Measurements from ENCODE around the gene SPIB. TPM values are rescaled to one million over a fixed set of nuclear protein-coding genes. Genes with fewer than 3 reads are reported as not detected.

The SPIB gene
- total RNA-seq, 1 donor from 2014 or later = not detected

DNA sequence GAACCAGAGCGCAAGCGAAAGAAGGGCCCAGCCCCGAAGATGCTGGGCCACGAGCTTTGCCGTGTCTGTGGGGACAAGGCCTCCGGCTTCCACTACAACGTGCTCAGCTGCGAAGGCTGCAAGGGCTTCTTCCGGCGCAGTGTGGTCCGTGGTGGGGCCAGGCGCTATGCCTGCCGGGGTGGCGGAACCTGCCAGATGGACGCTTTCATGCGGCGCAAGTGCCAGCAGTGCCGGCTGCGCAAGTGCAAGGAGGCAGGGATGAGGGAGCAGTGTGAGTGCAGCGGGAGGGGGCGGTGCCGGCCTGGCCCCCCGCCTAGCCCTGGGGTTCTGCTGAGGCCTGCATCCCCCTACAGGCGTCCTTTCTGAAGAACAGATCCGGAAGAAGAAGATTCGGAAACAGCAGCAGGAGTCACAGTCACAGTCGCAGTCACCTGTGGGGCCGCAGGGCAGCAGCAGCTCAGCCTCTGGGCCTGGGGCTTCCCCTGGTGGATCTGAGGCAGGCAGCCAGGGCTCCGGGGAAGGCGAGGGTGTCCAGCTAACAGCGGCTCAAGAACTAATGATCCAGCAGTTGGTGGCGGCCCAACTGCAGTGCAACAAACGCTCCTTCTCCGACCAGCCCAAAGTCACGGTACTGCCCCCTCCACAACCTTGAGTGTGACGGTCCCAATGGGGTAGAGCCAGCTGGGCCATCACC is 40.4 kb upstream of the SPIB start:
- TF ChIP-seq, protein P1, sequence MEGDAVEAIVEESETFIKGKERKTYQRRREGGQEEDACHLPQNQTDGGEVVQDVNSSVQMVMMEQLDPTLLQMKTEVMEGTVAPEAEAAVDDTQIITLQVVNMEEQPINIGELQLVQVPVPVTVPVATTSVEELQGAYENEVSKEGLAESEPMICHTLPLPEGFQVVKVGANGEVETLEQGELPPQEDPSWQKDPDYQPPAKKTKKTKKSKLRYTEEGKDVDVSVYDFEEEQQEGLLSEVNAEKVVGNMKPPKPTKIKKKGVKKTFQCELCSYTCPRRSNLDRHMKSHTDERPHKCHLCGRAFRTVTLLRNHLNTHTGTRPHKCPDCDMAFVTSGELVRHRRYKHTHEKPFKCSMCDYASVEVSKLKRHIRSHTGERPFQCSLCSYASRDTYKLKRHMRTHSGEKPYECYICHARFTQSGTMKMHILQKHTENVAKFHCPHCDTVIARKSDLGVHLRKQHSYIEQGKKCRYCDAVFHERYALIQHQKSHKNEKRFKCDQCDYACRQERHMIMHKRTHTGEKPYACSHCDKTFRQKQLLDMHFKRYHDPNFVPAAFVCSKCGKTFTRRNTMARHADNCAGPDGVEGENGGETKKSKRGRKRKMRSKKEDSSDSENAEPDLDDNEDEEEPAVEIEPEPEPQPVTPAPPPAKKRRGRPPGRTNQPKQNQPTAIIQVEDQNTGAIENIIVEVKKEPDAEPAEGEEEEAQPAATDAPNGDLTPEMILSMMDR (IDR thresholded peaks at IDR 0.05; ENCODE audit: insufficient read depth, low read length, poor library complexity, severe bottlenecking) = no peak
- no peaks in the 10 kb centered on the region for H3K27me3 ChIP-seq (ENCODE audit: control insufficient read depth, insufficient read depth, low read length)
- H3K4me3 ChIP-seq (ENCODE audit: low read depth, low read length) = no peak overlapping the region
- no peak for DNase-seq (ENCODE audit: low read depth)
- peaks cover 7% of the 10 kb centered on the region for H3K36me3 ChIP-seq (ENCODE audit: control insufficient read depth, insufficient read depth, low read length)

DNA sequence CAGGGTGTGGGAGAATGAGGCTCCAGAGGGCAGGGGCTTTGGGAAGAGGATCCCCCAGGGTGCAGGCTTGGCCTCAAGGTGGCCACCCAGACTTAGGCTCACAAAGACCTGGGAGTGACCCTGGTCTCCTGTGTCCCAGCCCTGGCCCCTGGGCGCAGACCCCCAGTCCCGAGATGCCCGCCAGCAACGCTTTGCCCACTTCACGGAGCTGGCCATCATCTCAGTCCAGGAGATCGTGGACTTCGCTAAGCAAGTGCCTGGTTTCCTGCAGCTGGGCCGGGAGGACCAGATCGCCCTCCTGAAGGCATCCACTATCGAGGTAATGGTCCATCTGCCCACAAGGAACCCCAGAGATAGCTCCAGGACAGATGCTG is 39.9 kb upstream of the SPIB start:
- H3K27me3 ChIP-seq (ENCODE audit: control insufficient read depth, insufficient read depth, low read length) = no peaks in the 10 kb centered on the region
- no peak for DNase-seq (ENCODE audit: low read depth)
- no peak overlapping the region for H3K4me3 ChIP-seq (ENCODE audit: low read depth, low read length)
- TF ChIP-seq, protein P1 (IDR thresholded peaks at IDR 0.05; ENCODE audit: insufficient read depth, low read length, poor library complexity, severe bottlenecking) = no peak
- H3K36me3 ChIP-seq (ENCODE audit: control insufficient read depth, insufficient read depth, low read length) = peaks cover 7% of the 10 kb centered on the region

DNA sequence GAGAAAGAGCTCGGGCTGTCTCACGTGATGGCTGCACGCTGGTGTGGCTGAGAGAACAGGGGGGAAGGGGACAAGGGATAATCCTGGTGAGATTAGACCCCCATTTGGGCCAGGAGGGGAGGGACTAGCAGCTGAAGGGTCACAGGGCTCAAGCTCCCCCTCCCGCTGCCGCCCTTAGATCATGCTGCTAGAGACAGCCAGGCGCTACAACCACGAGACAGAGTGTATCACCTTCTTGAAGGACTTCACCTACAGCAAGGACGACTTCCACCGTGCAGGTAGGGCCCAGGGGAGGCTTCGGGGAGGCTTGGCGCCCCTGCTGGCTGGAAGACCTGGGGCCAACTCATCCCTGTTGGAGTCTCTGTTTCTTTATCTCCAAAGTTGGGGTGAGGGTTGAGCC is 39.1 kb upstream of the SPIB start:
- TF ChIP-seq, protein P1 (IDR thresholded peaks at IDR 0.05; ENCODE audit: insufficient read depth, low read length, poor library complexity, severe bottlenecking) = no peak
- Histone ChIP-seq H3K36me3 (ENCODE audit: control insufficient read depth, insufficient read depth, low read length) (peaks cover 7% of the 10 kb centered on the region), H3K27me3 (ENCODE audit: control insufficient read depth, insufficient read depth, low read length) (no peaks in the 10 kb centered on the region), H3K4me3 (ENCODE audit: low read depth, low read length) (no peak overlapping the region)
- DNase-seq (ENCODE audit: low read depth) = no peak

DNA sequence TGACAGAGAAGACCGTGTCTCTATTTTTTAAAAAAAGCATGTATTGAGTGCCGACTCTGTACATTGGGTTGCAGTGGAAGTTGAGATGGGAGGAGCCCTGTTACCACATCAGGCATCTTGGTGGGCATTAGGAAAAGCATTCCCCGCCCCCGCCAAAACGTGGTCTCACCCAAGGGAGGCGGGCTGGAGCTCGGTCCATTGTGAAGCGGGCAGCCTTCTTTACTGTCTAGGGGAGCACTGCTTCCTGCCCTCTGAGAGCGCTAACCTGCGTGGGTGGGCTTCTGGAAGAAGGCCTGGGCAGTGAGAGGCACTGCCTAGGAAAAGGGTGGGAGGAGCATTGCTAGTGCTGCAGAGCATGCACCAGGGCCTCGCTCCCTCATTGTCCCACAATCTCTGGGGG is 38.6 kb upstream of the SPIB start:
- TF ChIP-seq, protein P1 (IDR thresholded peaks at IDR 0.05; ENCODE audit: insufficient read depth, low read length, poor library complexity, severe bottlenecking) = no peak
- DNase-seq (ENCODE audit: low read depth) = no peak
- Histone ChIP-seq H3K27me3 (ENCODE audit: control insufficient read depth, insufficient read depth, low read length) (no peaks in the 10 kb centered on the region), H3K36me3 (ENCODE audit: control insufficient read depth, insufficient read depth, low read length) (peaks cover 7% of the 10 kb centered on the region), H3K4me3 (ENCODE audit: low read depth, low read length) (no peak overlapping the region)

DNA sequence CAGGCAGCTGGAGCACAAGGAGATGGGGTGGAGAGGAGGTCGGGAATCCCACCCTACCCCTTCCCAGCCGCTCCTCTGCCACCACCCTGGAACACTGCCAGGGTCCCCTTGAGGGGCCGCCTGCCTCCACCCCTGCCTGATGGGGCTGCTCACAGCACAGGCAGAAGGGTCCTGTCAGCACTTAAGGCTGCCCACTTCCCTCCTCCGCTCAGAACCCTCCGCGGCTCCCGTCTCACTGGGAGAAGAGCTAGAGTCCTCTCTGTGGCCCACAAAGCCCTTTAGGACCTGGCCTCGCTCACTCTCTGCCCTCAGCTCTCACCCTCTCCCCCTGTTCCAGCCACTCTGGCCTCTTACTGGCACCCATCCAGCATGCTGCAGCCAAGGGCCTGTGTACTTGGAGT is 38.0 kb upstream of the SPIB start:
- Histone ChIP-seq H3K4me3 (ENCODE audit: low read depth, low read length) (no peak overlapping the region), H3K27me3 (ENCODE audit: control insufficient read depth, insufficient read depth, low read length) (no peaks in the 10 kb centered on the region), H3K36me3 (ENCODE audit: control insufficient read depth, insufficient read depth, low read length) (peaks cover 7% of the 10 kb centered on the region)
- no peak for DNase-seq (ENCODE audit: low read depth)
- TF ChIP-seq, protein P1 (IDR thresholded peaks at IDR 0.05; ENCODE audit: insufficient read depth, low read length, poor library complexity, severe bottlenecking) = no peak

Measured in kidney epithelial cell (primary cell).